ENCODE data around the gene SLC25A45. TPM values are rescaled to one million over a fixed set of nuclear protein-coding genes. Genes with fewer than 3 reads are reported as not detected.

Gene SLC25A45
- total and polyA plus RNA-seq, 2 of the 4 experiments (the other 2 are of a cell fraction): 0.72 to 1.2 TPM

- TF ChIP-seq CHD1 (IDR thresholded peaks at IDR 0.05; ENCODE audit: low read depth, low read length) (peak; percentile 95), BHLHE40 (IDR thresholded peaks at IDR 0.05; ENCODE audit: low read depth, low read length) (peak; percentile 93), FOS (IDR thresholded peaks at IDR 0.05; ENCODE audit: low read depth, low read length) (peak; percentile 60; the same call in 1 of the 2 replicates)
Observed at GRCh38 chr11:65421794-65422632, 39.6 kb upstream of the SLC25A45 start (continued).
